ENCODE data around the gene FSCN2.

FSCN2 gene

GRCh38 chr17:81527591-81528383 is at the start of gene FSCN2:
FSCN2 (plus strand) TSS chr17:81528377; CDS start chr17:81528532, 155 bp downstream.
- TF ChIP-seq, protein P1, sequence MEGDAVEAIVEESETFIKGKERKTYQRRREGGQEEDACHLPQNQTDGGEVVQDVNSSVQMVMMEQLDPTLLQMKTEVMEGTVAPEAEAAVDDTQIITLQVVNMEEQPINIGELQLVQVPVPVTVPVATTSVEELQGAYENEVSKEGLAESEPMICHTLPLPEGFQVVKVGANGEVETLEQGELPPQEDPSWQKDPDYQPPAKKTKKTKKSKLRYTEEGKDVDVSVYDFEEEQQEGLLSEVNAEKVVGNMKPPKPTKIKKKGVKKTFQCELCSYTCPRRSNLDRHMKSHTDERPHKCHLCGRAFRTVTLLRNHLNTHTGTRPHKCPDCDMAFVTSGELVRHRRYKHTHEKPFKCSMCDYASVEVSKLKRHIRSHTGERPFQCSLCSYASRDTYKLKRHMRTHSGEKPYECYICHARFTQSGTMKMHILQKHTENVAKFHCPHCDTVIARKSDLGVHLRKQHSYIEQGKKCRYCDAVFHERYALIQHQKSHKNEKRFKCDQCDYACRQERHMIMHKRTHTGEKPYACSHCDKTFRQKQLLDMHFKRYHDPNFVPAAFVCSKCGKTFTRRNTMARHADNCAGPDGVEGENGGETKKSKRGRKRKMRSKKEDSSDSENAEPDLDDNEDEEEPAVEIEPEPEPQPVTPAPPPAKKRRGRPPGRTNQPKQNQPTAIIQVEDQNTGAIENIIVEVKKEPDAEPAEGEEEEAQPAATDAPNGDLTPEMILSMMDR (IDR thresholded peaks at IDR 0.05; ENCODE audit: control insufficient read depth, insufficient read depth, low read depth, low read length, missing control alignments), result peak; percentile 35
- H3K4me3 ChIP-seq (ENCODE audit: control insufficient read depth, low read depth, low read length), result no peak within 1 kb of the TSS
- DNase-seq (ENCODE audit: low read depth), result no peak

DNA sequence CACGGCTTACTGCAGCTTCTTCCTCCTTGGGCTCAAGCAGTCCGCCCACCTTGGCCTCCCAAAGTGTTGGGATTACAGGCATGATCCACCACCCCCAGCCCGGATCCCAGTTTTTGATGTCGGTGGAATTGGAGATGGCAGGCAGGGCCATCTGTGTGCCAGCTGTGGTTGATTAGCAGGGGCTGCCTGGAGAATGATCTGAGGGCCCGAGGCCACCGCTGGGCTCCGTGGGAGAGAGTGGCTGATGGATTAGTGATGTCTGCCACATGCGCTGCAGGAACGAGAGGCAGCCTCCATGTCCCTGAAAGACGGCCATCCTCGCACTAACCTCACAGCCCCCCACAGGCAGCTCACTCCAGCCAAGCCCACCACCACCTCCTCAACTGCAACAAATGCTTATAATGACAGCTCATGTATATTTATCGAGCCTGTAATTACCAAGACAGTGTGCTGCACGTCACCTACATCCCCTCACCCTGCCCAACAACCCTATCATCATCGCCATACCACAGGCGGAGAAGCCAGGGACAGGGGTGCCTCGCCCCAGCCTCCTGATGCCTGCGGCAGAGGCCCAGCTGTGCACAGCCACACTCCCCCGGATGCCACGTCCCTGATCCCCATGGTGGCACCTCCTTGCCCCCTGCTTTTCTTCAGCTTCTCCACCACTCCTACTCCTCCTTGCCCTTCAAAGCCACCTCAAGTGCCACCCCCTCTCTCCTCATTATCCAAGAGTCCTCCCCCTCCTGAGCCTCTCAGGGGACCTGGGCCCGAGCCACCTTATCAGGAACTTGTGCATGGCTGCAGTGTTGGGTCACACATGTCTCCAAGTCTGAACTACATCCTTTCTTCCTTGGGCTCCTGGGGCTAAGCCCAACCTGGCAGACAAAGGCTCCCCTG is 48.8 kb upstream of the FSCN2 start:
- TF ChIP-seq, protein P1 (IDR thresholded peaks at IDR 0.05; ENCODE audit: control insufficient read depth, insufficient read depth, low read depth, low read length, missing control alignments), result no peak
- H3K4me3 ChIP-seq (ENCODE audit: control insufficient read depth, low read depth, low read length), result no peak overlapping the region
- no peak for DNase-seq (ENCODE audit: low read depth)

DNA sequence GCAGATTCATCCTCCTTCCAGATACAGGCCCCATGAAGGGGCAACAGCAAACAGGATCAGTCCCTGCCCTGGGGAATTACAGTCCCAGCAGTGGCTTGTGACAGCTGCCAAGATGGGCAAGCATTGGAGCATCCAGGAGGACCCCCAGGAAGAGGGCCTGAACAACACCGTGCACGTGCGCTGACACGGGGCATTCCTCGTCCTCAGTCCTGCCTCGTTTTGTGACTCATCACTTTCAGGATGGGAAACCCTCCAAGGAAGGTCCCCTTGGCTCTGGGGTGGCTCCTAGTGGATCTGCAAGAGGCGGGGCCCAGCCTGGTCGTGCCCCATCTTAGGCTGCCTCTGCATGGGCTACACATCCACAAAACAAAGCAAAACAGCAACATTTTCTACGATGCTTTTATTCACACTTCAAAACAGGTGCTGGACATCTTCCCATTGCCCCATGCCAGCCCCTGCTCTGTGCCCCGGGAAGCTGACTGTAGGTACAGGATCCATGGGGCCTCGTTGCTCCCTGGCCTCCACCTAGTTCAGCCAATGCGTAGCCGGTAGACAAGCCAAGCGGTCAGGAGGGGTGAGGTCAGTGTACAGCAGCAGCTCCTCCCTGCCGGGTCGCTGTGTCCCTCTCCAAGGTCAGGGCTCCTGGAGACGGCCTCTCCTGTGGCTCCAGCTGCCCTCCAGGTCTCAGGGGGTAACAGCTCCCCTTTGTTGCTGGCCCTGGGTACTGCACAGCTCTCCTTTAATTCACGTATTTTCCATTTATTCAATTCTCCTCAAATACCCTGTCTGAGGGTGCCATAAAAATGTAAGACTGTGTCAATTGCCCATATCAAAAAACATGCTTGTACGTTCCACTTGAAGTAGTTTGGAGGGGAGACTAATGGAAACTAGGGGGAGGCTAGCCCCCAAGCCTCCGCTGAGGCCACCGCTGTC is 47.8 kb upstream of the FSCN2 start:
- no peak overlapping the region for H3K4me3 ChIP-seq (ENCODE audit: control insufficient read depth, low read depth, low read length)
- DNase-seq (ENCODE audit: low read depth), result no peak
- TF ChIP-seq, protein P1 (IDR thresholded peaks at IDR 0.05; ENCODE audit: control insufficient read depth, insufficient read depth, low read depth, low read length, missing control alignments), result peak; percentile 26

GRCh38 chr17:81481073-81481799 is 46.9 kb upstream of the FSCN2 start:
- no peak overlapping the region for H3K4me3 ChIP-seq (ENCODE audit: control insufficient read depth, low read depth, low read length)
- TF ChIP-seq, protein P1 (IDR thresholded peaks at IDR 0.05; ENCODE audit: control insufficient read depth, insufficient read depth, low read depth, low read length, missing control alignments), result no peak
- DNase-seq (ENCODE audit: low read depth), result no peak

DNA sequence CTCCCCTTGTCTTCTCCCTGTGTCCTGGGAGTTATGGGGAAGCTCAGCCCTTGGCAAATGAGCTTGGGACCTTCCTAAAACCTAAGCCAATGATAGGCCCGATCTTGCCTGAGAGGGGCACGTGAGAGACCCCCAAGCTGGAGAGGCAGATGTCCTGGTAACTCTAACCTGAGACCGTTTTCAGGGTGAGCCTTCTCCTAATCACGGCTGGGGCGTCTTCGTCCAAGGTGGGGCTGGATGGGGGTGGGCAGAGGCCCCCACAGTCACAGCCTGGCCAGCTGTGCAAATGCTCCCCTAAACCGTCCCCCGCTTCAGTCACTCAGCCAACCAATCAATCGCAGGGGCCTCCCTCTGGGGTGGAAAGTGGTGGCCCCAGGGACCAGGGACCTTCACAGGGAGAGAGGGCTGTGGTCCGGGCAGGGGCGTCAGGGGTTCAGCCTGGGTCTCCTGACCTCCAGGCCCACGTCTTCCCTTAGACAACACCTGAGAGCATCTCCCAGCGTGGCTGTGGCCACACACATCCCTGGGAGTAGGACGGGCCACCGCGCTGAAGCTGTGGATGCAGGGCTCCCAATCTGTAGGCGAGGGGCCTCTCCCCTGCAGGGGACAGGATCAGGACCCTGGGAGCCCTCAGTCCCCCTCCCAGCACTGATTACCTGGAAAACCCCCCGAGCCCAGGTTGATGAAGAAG is 46.2 kb upstream of the FSCN2 start:
- DNase-seq (ENCODE audit: low read depth), result no peak
- no peak overlapping the region for H3K4me3 ChIP-seq (ENCODE audit: control insufficient read depth, low read depth, low read length)
- TF ChIP-seq, protein P1 (IDR thresholded peaks at IDR 0.05; ENCODE audit: control insufficient read depth, insufficient read depth, low read depth, low read length, missing control alignments), result no peak

All from AG09309 (cell line).